A549 treated with AZD2906 at 1 μM for 4 hours (cell line): Measurements from ENCODE around the gene TACSTD2. TPM values are rescaled to one million over a fixed set of nuclear protein-coding genes. Genes with fewer than 3 reads are reported as not detected.

Experiments used
- total RNA-seq: library from RNA; stranded (reverse); fragments of 200-300 nt; extraction: Qiagen RNA extraction; gene quantifications from 5 replicates; pipeline ENCODE4 v1.2.3, GENCODE V29; 2022

TACSTD2 gene, protein sequence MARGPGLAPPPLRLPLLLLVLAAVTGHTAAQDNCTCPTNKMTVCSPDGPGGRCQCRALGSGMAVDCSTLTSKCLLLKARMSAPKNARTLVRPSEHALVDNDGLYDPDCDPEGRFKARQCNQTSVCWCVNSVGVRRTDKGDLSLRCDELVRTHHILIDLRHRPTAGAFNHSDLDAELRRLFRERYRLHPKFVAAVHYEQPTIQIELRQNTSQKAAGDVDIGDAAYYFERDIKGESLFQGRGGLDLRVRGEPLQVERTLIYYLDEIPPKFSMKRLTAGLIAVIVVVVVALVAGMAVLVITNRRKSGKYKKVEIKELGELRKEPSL
- total RNA-seq, result not detected in 5 replicates

DNA sequence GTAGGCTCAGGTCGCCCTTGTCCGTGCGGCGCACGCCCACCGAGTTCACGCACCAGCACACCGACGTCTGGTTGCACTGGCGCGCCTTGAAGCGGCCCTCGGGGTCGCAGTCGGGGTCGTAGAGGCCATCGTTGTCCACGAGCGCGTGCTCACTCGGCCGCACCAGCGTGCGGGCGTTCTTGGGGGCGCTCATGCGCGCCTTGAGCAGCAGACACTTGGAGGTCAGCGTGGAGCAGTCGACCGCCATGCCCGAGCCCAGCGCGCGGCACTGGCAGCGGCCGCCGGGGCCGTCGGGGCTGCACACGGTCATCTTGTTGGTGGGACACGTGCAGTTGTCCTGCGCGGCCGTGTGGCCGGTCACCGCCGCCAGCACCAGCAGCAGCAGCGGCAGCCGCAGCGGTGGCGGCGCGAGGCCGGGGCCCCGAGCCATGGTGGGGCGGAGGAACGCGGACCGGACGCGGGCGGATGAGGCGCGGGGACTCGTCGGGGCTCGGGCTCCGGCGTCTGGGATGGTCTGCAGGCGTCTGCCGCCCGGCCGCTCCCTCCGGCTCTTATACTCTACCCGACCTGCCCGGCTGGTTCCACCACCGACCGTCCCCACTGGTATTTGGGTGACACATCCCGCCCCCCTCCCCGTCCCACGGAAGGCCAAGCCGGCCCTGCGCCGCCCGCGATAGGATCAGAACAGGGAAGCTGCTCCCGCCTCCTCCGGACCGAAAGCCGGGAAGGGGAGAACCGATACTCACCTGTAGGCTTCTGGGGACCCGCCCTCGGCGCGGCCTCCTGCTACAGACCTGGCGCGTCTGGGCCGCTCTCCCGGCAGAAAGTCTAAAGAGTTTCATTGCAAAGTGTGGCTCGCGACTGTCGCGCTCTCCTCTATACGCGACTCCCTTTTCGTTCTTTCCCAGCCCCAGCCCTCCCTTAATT, at the start of gene TACSTD2:
Gene TACSTD2 (minus strand): TSS at position 526 of the 927 bp plus-strand sequence. CDS start 96 bp downstream, at position 430.

DNA sequence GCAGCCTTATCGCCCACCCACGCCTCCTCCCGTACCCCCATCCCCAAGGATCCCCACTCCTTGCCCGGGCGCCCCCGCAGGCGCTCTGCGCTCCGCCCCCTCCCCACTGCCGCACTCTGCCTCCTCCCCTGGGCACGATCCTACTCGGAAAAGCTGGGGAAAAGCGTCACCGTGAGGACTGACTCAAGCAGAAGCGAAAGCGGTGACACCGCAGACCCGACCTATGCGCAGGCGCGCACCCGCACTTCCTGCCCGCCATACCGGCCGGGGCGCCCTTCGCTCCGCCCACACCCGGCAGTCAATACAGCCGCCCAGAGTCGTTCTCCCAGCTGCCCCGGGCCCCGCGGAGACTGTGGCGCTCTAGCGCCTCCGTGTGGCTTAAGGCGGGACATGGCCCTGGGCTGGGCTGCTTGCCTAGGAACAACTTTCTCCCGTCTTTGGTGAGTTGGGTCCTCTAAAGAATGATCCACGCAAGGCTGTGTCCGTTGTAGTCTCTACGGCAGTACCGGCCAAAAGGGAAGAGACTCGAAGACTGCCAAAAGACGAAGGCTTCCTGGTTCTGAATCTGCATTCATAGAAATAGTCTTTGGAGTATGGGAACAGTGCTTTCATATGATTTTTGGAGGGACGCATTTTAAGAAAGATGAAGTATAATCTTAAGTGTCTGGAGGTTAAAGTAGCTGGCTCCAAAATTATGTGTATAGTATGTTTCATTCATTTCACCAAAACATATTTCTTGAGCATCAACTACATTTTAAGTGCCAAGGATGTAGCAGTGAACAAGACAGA, 30.3 kb downstream of the TACSTD2 start, which contains the start of gene OMA1:
Gene OMA1 (minus strand): TSS at position 207 of the 789 bp plus-strand sequence. CDS start 7,432 bp downstream, outside the sequence.

Other genes starting within 250 kb of the TACSTD2 start
- gene OMA1, start 30.5 kb downstream of the TACSTD2 start, total RNA-seq, result 4.5 to 6.3 TPM (median 4.7 TPM) in 5 replicates
- 3.3 to 5.1 TPM (median 4.6 TPM) in 5 replicates for gene MYSM1, start 122.8 kb upstream of the TACSTD2 start, total RNA-seq
- 23.0 to 27.5 TPM (median 25.6 TPM) in 5 replicates for gene JUN, start 206.8 kb upstream of the TACSTD2 start, total RNA-seq